ENCODE results near the gene MAP3K5. TPM values are rescaled to one million over a fixed set of nuclear protein-coding genes. Genes with fewer than 3 reads are reported as not detected.

The MAP3K5 gene
- total and polyA plus RNA-seq, 2 of the 8 experiments (the other 6 are each of a cell fraction or from before 2014, with no cell fraction given): 0.63 to 2.6 TPM

DNA sequence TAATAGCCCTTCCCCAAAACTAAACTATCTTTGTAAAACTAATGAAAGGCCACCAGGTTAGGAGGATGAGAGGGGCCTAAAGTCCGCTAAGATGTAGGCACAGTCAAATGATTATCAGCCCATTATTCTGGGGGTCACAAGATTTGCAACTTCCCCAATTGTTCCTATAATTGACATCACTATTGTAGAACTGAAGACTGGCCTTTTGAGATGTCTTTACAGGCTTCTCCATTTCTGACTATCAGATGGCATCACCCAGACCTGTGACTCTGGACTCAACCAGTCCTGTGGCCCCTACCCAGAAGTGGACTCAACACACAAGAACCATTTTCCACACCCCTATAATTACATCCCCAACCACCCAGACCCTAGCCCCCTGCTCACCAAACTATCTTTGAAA is 180.5 kb downstream of the MAP3K5 start:
- FAIRE-seq (no peak), DNase-seq (ENCODE audit: low read depth in 1 of 2, low spot score in 2 of 2) (no peak)
- no peaks in the 10 kb centered on the region for H3K9me3 ChIP-seq (ENCODE audit: insufficient read depth in 2 of 2, low read depth in 1 of 2, low read length in 1 of 2)
- H2BK15ac ChIP-seq (ENCODE audit: low read length): no peak overlapping the region
- no peaks in the 10 kb centered on the region; the same call in 1 of the 2 replicates for H3K23me2 ChIP-seq (ENCODE audit: low read depth, low read length)
- no peak overlapping the region for H2AK5ac ChIP-seq (ENCODE audit: low read depth, low read length)
- POLR2A ChIA-PET (ENCODE audit: partially characterized antibody): no interaction called here
- H3K36me3 ChIP-seq (ENCODE audit: control insufficient read depth in 2 of 4, insufficient read depth in 4 of 4, low read length in 3 of 4): no peaks in the 10 kb centered on the region
- no peak overlapping the region for H3K4me2 ChIP-seq (ENCODE audit: insufficient read depth in 1 of 2, low read depth in 2 of 2, low read length in 2 of 2)
- H3K79me1 ChIP-seq (ENCODE audit: low read depth, low read length): no peaks in the 10 kb centered on the region
- H3K56ac ChIP-seq (replicated peaks; ENCODE audit: insufficient read length, low read depth, low read length): no peak overlapping the region
- H3K4ac ChIP-seq (replicated peaks; ENCODE audit: insufficient read length, low read depth, low read length): no peak overlapping the region
- H3K23ac ChIP-seq (ENCODE audit: insufficient read length): no peak overlapping the region
- no peak overlapping the region for H4K91ac ChIP-seq (replicated peaks; ENCODE audit: insufficient read length, low read length)
- H3K18ac ChIP-seq (ENCODE audit: extremely low read depth, low read length): no peak overlapping the region
- H4K20me1 ChIP-seq (replicated peaks in 1 of 2; ENCODE audit: control insufficient read depth in 1 of 2, insufficient read depth in 2 of 2, low read length in 2 of 2): no peaks in the 10 kb centered on the region
- peaks cover 0 to 8% (median 1%) of the 10 kb centered on the region in 4 experiments; a peak in 4 of 7 replicates for H3K4me1 ChIP-seq (replicated peaks in 1 of 4; ENCODE audit: control insufficient read depth in 3 of 4, insufficient read depth in 4 of 4, low read length in 3 of 4)
- CTCF ChIA-PET (ENCODE audit: partially characterized antibody): interaction anchor here (0.6 to 1.9 kb wide), 6 partner anchors 10 to 344 kb away, joined by 3 to 4 read pairs (median 4); no protein-coding TSS in a partner anchor
- no peak overlapping the region for H2BK20ac ChIP-seq (ENCODE audit: low read length)
- no peak overlapping the region for H3K9ac ChIP-seq (replicated peaks in 1 of 4; ENCODE audit: extremely low read depth in 1 of 4, low read depth in 3 of 4, low read length in 3 of 4)
- no peak overlapping the region for H3K14ac ChIP-seq (ENCODE audit: insufficient read length)
- H2BK5ac ChIP-seq (ENCODE audit: low read depth, low read length): no peak overlapping the region; the same call in 1 of the 2 replicates
- H3K27me3 ChIP-seq (replicated peaks in 1 of 4; ENCODE audit: control insufficient read depth in 3 of 4, extremely low read depth in 1 of 4, insufficient read depth in 3 of 4, low read length in 3 of 4): no peaks in the 10 kb centered on the region
- H4K8ac ChIP-seq (ENCODE audit: extremely low read depth, insufficient read depth, low read length): no peak overlapping the region
- 94% methylated on average over 1 of the region's 1 CpG; no CpG with 5 or more reads in 1 of the 2 experiments for WGBS, 2 experiments (ENCODE audit: extremely low coverage in 1 of 2, insufficient coverage in 1 of 2, insufficient read length in 1 of 2, insufficient replicate concordance in 2 of 2, low coverage in 1 of 2, low lambda C conversion rate in 2 of 2, missing lambda C conversion rate in 1 of 2)
- TF ChIP-seq JUND (IDR thresholded peaks at IDR 0.05; ENCODE audit: low read length): no peak
- TF ChIP-seq RFX5 (IDR thresholded peaks at IDR 0.05; ENCODE audit: borderline replicate concordance, low read depth, low read length): no peak
- H2BK120ac ChIP-seq (replicated peaks; ENCODE audit: low read depth, low read length): peak overlapping the region; percentile 38
- H2AFZ ChIP-seq (ENCODE audit: low read length): no peak overlapping the region
- H2BK12ac ChIP-seq (ENCODE audit: low read depth, low read length): no peak overlapping the region
- H4K5ac ChIP-seq (ENCODE audit: insufficient read length, low read depth, low read length): no peak overlapping the region
- H3K4me3 ChIP-seq (ENCODE audit: extremely low read depth in 1 of 4, insufficient read depth in 2 of 4, low read depth in 3 of 4, low read length in 4 of 4): no peak overlapping the region
- no peak overlapping the region for H3K27ac ChIP-seq (ENCODE audit: low read depth, low read length)
- H3K79me2 ChIP-seq (ENCODE audit: control insufficient read depth in 1 of 2, insufficient read depth in 2 of 2, low read length in 2 of 2): no peaks in the 10 kb centered on the region

Measured in H1 (cell line).